Measurements from ENCODE around the gene DIRAS1.

DNA sequence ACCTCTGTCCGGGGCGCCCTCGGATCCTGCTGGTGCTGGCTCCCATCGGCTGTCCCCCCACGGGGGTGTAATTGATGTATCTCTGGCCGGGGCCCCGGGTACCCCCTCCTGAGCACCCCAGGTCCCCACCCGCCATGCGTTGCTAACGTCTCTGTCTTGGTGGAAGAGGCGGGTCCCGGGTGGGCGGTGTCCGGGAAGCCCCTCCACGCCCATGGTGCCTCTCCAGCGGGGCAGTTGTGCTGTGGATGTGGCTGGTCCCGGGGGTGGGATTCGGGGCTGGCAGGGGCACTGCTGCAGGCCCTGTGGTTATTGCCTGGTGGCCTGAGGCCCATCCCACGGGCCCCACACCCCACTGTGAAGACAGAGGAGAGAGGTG is 4.9 kb downstream of the DIRAS1 start:
- no peak for TF ChIP-seq POLR2A (IDR thresholded peaks at IDR 0.05)
- TF ChIP-seq, protein P1, sequence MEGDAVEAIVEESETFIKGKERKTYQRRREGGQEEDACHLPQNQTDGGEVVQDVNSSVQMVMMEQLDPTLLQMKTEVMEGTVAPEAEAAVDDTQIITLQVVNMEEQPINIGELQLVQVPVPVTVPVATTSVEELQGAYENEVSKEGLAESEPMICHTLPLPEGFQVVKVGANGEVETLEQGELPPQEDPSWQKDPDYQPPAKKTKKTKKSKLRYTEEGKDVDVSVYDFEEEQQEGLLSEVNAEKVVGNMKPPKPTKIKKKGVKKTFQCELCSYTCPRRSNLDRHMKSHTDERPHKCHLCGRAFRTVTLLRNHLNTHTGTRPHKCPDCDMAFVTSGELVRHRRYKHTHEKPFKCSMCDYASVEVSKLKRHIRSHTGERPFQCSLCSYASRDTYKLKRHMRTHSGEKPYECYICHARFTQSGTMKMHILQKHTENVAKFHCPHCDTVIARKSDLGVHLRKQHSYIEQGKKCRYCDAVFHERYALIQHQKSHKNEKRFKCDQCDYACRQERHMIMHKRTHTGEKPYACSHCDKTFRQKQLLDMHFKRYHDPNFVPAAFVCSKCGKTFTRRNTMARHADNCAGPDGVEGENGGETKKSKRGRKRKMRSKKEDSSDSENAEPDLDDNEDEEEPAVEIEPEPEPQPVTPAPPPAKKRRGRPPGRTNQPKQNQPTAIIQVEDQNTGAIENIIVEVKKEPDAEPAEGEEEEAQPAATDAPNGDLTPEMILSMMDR (IDR thresholded peaks at IDR 0.05) = no peak

Data from prostate gland (tissue), 2 donors.